HL-60/S4 treated with retinoic acid at 250 ng/mL for 4 days and 3 days (cell line): Measurements from ENCODE around the gene TMPRSS6.

ENCODE experiments used
- in situ Hi-C: fragments of 300-500 bp; cut with MboI; formaldehyde crosslinking; loops from 2 replicates; pipeline ENCODE4 v1.7.0; 2022; ENCODE audit warnings: low sequenced_read_pairs

TMPRSS6 gene

DNA sequence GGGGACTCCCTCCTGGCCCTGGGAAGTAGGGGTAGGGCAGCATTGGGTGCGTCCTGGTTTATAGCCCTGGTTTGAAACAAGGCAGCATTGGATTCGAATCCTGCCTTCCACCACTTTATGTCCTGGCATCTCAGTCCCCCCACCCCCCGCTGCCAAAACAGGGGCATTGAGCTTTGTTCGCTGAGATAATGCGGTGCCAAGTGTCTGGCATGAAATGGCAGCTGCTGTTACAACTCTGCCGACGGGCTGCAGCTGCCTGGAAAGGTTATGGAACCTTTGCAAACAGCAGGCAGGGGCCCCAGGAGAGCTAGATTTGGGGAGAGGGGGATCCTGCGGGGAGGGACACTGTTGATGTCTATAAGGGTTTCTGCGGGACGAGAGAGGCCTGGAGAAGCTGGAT lies 92.2 kb downstream of the TMPRSS6 start:
- in situ Hi-C loops: no loop called here

DNA sequence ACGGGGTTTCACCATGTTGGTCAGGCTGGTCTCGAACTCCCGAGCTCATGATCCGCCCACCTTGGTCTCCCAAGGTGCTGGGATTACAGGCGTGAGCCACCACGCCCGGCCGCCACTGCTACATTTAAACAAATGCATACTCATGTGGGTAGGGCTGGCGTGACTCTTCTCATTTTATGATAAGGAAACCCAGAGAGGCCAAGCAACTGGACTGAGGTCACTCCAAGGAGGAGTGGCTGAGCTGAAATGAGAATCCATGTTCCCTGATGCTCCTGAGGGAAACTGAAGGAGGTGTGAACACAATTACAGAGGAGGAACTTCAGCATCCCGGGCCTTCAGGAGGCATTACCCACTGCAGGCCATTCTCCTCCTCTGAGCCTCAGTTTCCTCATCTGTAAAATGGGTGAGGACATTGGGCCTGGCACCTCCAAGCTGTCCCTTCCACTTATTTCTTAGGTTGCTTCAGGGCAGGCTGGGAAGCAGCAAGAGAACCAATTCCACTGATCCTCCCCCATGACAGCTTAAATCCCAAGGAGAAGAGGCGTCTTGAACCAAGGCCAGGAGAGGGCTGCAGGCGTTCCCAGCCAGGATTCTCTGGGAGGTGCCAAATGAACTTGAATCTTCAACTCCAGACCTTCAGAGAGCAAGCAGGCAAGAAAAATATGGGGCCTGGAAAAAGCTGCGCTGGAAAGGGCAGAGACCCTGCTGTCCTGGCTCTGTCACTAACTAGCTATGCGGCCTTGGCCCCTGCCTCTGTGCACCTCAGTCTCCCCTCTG lies 93.2 kb downstream of the TMPRSS6 start:
- in situ Hi-C loops: no loop called here

DNA sequence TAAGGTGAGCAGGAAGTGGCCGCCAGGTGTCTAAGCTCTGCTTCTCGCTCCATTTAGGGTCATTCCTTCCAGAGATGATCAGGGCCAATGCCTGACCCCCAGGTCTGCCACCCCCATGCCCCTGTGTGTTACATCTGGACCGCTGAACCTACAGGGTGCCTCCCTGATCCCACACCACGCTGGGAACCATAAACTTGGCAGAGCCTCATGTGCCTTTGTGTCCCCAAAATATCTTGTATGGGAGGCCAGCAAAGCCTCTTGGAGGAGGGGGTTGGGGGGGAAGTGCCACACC lies 94.0 kb downstream of the TMPRSS6 start:
- in situ Hi-C loops: no loop called here
